AG04449 (cell line): ENCODE data around the gene AMHR2.

Experiments
- CTCF ChIA-PET: fragments of 350-600 bp; formaldehyde crosslinking; extraction: SDS; loops from one replicate; lab custom pipeline; 2021; ENCODE audit warnings: antibody characterized with exemption; lab: Yijun Ruan, JAX
- POLR2A ChIA-PET: fragments of 400-600, 350-600 bp; formaldehyde crosslinking; extraction: SDS; loops from one replicate; lab custom pipeline; 2020; ENCODE audit warnings: antibody characterized with exemption, inconsistent platforms; lab: Yijun Ruan, JAX
- DNase-seq: peaks from one replicate; pipeline ENCODE4 v3.0.0-alpha.2; 2010; ENCODE audit warnings: low read depth, low spot score
- H3K4me3 ChIP-seq: 2 replicates; pipeline ENCODE4 v1.5.1; 2011; ENCODE audit warnings: low read depth, mild to moderate bottlenecking, control low read depth, low read length
- TF ChIP-seq, protein P1 (sequence below): IDR thresholded peaks from one replicate; pipeline ENCODE4 v1.5.1; 2011; ENCODE audit warnings: mild to moderate bottlenecking, moderate library complexity, low read length, control low read depth, inconsistent platforms; ENCODE audit not compliant: insufficient read depth; ENCODE audit errors: missing control alignments

The AMHR2 gene

DNA sequence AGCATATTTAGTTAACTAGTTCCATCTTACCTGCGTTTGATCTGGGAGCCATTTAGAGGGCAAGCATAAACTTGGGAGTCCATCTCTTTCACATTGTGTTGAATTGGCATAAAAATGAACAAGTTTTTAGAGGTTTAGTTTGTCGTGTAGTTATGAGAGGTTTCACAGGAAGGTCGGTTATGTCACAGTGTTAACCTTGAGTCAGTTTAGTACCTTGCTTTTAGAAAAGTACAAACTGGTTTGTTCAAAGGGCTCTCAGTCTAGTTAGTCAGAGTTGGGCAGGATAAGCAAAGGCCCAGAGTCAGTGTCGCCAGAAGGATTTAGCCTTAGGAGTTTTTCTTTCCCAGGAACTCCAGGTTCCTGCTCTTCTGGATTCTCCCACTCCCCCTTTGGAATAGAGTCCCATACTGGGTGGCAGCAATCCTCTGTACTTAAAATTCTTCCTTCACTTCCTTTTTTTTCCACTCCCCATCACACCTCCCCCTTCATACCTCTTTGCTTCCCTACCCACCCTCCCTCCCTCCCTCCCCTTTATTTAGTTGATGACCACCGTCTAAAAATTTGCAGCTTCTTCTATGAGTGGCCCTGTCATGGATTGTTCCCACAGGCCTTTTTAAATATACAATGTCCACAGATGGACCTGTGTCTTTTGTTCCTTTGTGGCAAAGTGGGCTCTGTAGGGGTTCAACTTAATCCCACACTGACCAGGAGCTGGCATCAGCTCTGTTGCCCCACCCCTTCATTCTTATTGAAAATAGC is 40.3 kb downstream of the AMHR2 start:
- ChIA-PET CTCF (interaction anchor here (0.7 to 3.2 kb wide), 6 partner anchors 9 to 111 kb away, joined by 3 to 19 read pairs (median 5); no protein-coding TSS in a partner anchor), POLR2A (interaction anchor here (1.3 kb wide), 2 partner anchors 10 to 18 kb away, joined by 4 read pairs; no protein-coding TSS in a partner anchor)
- TF ChIP-seq, protein P1, sequence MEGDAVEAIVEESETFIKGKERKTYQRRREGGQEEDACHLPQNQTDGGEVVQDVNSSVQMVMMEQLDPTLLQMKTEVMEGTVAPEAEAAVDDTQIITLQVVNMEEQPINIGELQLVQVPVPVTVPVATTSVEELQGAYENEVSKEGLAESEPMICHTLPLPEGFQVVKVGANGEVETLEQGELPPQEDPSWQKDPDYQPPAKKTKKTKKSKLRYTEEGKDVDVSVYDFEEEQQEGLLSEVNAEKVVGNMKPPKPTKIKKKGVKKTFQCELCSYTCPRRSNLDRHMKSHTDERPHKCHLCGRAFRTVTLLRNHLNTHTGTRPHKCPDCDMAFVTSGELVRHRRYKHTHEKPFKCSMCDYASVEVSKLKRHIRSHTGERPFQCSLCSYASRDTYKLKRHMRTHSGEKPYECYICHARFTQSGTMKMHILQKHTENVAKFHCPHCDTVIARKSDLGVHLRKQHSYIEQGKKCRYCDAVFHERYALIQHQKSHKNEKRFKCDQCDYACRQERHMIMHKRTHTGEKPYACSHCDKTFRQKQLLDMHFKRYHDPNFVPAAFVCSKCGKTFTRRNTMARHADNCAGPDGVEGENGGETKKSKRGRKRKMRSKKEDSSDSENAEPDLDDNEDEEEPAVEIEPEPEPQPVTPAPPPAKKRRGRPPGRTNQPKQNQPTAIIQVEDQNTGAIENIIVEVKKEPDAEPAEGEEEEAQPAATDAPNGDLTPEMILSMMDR, result no peak
- DNase-seq, result no peak
- no peak overlapping the region for H3K4me3 ChIP-seq

DNA sequence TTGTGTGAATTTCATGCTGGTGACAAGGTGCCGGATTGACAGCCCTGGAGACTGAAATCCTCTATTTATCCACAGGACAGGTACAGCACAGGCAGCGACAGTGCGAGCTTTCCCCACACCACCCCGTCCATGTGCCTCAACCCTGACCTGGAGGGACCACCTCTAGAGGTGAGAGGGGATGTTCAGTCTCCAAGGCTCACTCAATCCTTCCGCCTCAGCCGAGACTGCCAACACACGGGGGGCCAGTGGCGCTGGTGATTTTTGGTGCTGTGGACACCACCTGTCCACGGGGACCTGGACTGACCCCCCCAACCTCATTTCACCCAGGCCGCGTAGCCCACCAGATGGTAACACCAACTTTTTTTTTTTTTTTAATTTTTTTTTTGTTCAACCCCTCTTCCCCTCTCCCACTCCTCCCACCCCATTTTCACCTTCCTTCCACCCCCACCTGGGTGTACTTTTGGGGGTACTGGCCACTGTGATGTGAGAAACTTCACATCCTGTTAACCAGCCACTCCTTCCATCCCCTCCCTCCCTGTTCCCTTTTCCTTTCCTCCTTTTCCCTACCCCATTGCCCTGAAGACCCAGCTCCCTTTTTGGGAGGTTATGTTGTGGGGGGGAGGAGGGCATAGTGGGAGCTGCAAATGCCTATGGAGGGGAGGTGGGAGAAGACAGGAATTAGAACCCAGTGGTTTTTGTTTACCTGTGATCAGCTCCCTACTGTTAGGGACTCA is 41.2 kb downstream of the AMHR2 start:
- no peak overlapping the region for H3K4me3 ChIP-seq
- TF ChIP-seq, protein P1, result no peak
- no peak for DNase-seq
- ChIA-PET POLR2A (interaction anchor here (1.3 kb wide), 2 partner anchors 11 to 17 kb away, joined by 4 read pairs; no protein-coding TSS in a partner anchor), CTCF (interaction anchor here (0.9 to 3.2 kb wide), 8 partner anchors 10 to 112 kb away, joined by 3 to 19 read pairs (median 5); no protein-coding TSS in a partner anchor)

DNA sequence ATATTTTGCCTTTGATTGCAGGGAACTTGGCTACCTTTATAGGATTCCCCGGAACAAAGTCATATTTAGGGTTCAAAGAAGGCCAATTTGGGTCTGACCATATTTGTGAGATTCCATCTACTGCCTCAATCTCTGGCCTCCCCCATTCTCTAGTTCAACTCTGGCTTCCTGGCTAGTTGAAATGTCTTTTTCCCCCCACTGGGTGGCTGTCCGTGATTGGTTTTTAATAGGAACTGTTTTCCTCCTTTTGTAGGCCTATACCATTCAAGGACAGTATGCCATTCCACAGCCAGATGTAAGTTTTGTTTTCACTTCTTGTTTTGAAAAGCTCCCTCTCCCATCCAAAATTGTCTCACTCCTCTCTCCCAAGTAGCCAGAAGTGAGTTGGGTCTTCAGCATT is 42.0 kb downstream of the AMHR2 start:
- H3K4me3 ChIP-seq, result no peak overlapping the region
- DNase-seq, result no peak
- ChIA-PET CTCF (interaction anchor here (0.8 to 3.2 kb wide), 5 partner anchors 10 to 113 kb away, joined by 3 to 19 read pairs (median 4); no protein-coding TSS in a partner anchor), POLR2A (no interaction called here)
- TF ChIP-seq, protein P1, result no peak

DNA sequence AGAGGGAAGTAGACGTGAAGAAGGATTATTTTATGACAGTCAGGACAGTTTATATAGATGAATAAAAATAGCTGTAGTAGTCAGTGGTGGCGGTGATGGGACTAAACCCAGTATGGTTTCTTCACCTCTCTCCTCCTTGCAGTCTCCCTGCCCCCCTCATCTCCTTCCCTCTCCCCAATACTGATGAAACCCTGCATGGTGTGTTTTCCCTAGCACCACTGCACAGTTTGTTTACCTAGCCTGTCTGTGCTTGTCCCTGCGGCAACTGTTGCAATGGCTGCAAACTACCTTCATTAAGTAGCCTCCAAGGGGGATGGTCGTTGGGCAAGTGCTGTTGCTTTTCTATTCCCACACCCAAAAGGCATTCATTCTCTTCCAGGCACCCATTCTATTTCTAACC is 43.0 kb downstream of the AMHR2 start:
- POLR2A ChIA-PET, result no interaction called here
- TF ChIP-seq, protein P1, result no peak
- no peak for DNase-seq
- H3K4me3 ChIP-seq, result no peak overlapping the region
- CTCF ChIA-PET, result interaction anchor here (0.6 to 3.2 kb wide), 3 partner anchors 10 to 114 kb away, joined by 3 to 19 read pairs (median 11); no protein-coding TSS in a partner anchor

DNA sequence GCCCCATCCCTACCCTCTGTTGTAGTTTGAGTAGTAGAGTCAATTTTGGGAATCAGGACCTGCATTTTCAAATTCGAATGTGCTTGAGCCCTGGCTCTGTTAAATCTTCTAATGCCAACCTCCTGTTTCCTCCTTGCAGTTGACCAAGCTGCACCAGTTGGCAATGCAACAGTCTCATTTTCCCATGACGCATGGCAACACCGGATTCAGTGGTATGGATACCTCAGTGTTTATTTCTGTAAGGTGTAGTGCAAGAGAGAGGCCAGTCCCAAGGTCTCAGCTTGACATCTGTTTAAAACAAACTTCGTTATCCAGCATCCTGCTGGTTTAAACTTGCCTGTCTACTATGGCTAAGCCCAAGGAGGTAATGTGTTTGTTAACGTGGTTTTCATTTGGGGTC is 43.4 kb downstream of the AMHR2 start:
- ChIA-PET CTCF (interaction anchor here (0.6 to 3.2 kb wide), 3 partner anchors 10 to 115 kb away, joined by 3 to 19 read pairs (median 11); no protein-coding TSS in a partner anchor), POLR2A (no interaction called here)
- DNase-seq, result no peak
- TF ChIP-seq, protein P1, result no peak
- H3K4me3 ChIP-seq, result no peak overlapping the region
